HG02678 (cell line): ENCODE data around the gene RND3.

ENCODE experiments used
- ATAC-seq: cut with Tn5 transposase; IDR thresholded peaks from one replicate; pipeline ENCODE4 v1.9.1; 2021; ENCODE audit warnings: mild to moderate bottlenecking, moderate library complexity; ENCODE audit not compliant: unreplicated experiment

RND3 gene

GRCh38 chr2:150476809-150477302, 10.6 kb downstream of the RND3 start:
- no peak for ATAC-seq

GRCh38 chr2:150476286-150476685, 11.2 kb downstream of the RND3 start:
- ATAC-seq, result no peak

GRCh38 chr2:150475479-150476250, 11.8 kb downstream of the RND3 start:
- no peak for ATAC-seq

GRCh38 chr2:150474326-150475074, 13.0 kb downstream of the RND3 start:
- no peak for ATAC-seq

- ATAC-seq, result no peak
Measured at GRCh38 chr2:150473767-150474166, 13.7 kb downstream of the RND3 start.

GRCh38 chr2:150472511-150472899, 15.0 kb downstream of the RND3 start:
- no peak for ATAC-seq

- ATAC-seq, result no peak
Measured at GRCh38 chr2:150471813-150472510, 15.5 kb downstream of the RND3 start.

- no peak for ATAC-seq
Measured at GRCh38 chr2:150470435-150470834, 17.0 kb downstream of the RND3 start.

GRCh38 chr2:150469706-150470274, 17.7 kb downstream of the RND3 start:
- no peak for ATAC-seq

GRCh38 chr2:150468350-150468960, 19.0 kb downstream of the RND3 start:
- no peak for ATAC-seq

- ATAC-seq, result no peak
Measured at GRCh38 chr2:150467621-150467963, 19.9 kb downstream of the RND3 start.

- no peak for ATAC-seq
Measured at GRCh38 chr2:150466741-150467620, 20.5 kb downstream of the RND3 start.

- ATAC-seq, result no peak
Measured at GRCh38 chr2:150465703-150466569, 21.5 kb downstream of the RND3 start.

GRCh38 chr2:150464986-150465385, 22.5 kb downstream of the RND3 start:
- ATAC-seq, result no peak

GRCh38 chr2:150464270-150464669, 23.2 kb downstream of the RND3 start:
- ATAC-seq, result no peak

GRCh38 chr2:150462770-150463169, 24.7 kb downstream of the RND3 start:
- ATAC-seq, result no peak

GRCh38 chr2:150459281-150459680, 28.2 kb downstream of the RND3 start:
- ATAC-seq, result no peak

GRCh38 chr2:150450765-150451164, 36.7 kb downstream of the RND3 start:
- ATAC-seq, result no peak

- no peak for ATAC-seq
Measured at GRCh38 chr2:150449856-150450255, 37.6 kb downstream of the RND3 start.
